KG1 (cell line): ENCODE results near the gene EHMT1.

Source experiments
- DNase-seq: peaks from one replicate; lab custom pipeline; 2025; lab: John Stamatoyannopoulos, UW

Gene EHMT1

GRCh38 chr9:137674307-137674975, 55.6 kb downstream of the EHMT1 start:
- no peak for DNase-seq

GRCh38 chr9:137674976-137675320, 56.1 kb downstream of the EHMT1 start:
- no peak for DNase-seq

DNA sequence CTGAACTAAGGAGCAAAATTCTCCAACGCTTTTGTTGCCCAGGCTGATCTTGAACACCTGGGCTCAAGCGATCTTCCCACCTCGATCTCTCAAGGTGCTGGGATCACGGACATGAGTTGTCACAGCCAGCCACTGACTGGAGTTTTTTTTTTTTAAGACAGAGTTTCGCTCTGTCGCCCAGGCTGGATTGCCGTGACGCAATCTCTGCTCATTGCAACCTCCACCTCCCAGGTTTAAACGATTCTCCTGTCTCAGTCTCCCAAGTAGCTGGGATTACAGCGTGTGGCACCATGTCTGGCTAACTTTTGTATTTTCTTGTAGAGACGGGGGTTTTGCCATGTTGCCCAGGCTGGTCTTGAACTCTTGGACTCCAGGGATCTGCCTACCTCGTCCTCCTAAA, 58.2 kb downstream of the EHMT1 start:
- DNase-seq: no peak

DNA sequence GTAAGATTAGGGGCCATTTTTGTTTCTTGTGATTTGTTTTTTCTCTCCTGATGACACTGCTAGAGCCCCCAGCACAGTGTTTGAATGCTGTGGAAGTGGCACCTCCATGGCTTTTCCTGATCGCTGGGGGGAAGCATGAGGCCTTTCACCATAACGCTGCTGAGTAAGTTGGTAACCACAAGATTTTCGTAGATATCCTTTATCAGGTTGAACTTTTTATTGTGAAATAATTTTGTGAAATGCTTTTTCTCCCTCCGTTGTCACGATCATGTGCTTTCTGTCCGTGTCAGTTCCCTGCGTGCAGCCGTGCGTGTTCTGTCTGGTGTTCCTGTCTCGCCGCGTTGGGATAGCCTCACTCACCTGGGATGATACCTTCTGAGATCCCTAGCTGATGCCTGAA, 59.4 kb downstream of the EHMT1 start:
- DNase-seq: no peak

- no peak for DNase-seq
Observed at GRCh38 chr9:137679249-137679648, 60.4 kb downstream of the EHMT1 start.

- no peak for DNase-seq
Observed at GRCh38 chr9:137679695-137680305, 61.0 kb downstream of the EHMT1 start.

- DNase-seq: no peak
Observed at GRCh38 chr9:137680444-137681358, 61.9 kb downstream of the EHMT1 start.

DNA sequence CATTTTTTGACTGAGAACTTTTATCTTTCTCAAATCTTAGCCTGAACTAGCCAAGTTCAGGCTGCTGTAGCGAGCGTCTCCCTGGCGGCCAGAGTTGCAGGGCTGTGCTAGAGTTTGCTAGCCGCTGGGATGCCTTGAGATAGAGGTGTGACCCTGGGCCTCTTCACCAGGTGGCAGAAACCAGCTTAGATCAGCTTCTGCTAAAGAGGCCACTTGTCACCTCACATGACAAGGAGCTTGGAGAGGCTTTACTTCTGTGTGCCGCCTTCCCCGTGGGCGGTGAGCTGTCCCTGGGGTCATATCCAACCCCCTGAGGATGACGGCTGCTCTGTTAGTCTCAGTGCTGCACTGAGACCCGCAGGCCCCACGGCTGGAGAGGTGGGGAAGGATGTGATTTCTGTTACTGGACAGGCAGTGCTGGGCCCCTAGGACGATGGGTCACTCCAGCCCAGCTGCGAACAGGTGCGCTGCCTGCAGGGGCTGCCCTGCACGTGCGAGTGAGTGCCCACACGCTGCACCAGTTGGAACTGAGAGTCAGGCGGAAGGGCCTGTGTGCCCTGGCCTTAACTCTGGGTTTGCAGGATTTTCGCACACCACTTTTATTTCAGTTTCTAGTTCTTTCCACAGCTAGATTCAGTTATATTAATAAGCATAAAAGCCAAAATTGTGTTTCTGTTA, 63.8 kb downstream of the EHMT1 start:
- no peak for DNase-seq

DNA sequence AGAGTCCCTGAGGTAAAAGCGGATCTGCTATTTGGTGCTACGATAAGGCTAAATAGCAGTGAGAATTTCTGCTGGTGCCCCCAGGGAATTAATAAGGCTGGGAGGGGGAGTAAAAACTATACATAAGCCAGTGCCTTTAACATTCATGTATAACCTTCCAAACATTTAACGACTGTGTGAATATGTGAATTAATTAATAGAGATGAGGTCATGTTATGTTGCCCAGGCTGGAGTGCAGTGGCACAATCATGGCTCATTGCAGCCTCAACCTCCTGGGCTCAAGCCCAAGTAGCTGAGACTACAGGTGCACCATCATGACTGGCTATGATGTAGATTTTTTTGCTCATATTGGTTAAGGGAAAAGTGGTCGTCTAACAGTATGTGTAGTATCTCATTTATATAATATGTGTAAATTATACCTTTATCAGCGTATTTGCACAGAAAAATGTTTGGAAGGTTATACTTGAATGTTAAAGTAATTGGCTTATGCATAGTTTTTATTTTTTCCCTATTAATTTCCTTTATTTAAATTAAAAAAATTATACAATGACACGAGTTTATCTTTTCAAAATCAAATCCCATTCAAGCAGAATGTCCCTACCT, 64.6 kb downstream of the EHMT1 start:
- no peak for DNase-seq

DNA sequence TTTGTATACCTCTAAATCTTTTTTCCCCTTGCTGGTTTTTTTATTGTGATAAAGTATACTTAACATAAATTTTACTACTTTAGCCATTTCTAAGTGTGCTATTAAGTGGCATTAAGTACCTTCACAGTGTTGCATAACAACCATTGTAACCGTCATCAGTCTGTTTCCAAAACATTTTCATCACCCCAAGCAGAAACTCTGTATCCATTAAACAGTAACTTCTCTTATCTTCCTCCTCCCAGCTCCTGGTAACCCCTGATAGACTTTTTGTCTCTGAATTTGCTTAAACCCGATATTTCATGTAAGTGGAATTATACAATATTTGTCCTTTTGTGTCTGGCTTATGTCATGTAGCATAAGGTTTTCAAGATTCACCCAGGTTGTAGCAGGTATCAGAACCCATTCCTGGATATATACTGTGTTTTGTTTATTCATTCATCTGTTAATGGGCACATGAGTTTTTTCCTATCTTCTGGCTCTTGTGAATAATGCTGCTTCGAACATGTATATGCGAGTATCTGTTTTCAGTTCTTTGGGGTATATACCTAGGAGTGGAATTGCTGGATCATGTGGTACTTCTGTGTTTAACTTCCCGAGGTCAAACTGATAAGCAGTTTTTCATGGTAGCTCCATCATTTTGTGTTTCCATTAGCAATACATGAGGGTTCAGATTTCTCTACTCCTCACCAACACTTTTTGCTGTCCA, 66.4 kb downstream of the EHMT1 start:
- no peak for DNase-seq

DNA sequence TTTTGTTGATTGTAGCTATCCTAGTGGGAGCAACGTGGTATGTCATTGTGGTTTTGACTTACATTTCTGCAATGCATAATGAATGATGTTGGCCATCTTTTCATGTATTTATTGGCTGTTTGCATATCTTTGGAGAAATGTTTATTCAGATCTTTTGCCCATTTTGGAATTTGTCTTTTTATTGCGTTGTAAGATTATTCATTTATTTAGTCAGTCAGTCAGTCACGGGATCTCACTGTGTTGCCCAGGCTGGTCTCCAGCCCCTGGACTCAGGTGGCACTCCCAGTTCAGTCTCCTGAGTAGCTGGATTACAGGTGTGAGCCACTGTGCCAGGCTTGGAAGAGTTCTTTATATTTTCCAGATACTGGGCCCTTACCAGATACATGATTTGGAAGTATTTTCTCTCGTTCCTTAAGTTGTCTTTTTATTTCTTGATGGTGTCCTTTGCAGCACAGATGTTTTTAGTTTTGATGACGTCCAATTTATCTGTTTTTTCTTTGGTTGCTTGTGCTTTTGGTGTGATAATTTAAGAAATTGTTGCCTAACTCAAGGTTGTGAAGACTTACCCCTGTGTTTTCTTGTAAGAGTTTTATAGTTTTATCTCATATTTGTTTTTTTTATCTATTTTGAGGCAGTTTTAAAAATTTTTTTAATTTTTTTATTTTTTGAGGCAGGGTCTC, 67.1 kb downstream of the EHMT1 start:
- no peak for DNase-seq

- DNase-seq: no peak
Observed at GRCh38 chr9:137688261-137688660, 69.5 kb downstream of the EHMT1 start.

DNA sequence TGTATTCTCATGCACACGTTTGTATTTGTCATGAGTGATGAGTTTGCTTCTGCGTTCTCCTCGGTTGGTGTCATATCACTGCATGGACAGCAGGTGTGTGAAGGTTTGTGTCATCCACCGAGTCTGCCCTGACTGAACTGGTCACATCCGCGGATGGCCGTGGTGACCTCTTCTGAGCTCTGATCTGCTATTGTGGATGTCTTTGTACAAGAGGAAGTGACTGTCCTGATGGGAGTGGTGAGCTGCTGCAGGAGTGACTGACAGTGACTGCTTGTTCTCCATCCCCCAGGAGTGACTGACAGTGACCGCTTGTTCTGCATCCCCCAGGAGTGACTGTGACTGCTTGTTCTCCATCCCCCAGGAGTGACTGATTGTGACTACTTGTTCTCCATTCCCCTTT, 69.9 kb downstream of the EHMT1 start:
- DNase-seq: no peak

GRCh38 chr9:137689745-137690529, 71.1 kb downstream of the EHMT1 start:
- DNase-seq: no peak

DNA sequence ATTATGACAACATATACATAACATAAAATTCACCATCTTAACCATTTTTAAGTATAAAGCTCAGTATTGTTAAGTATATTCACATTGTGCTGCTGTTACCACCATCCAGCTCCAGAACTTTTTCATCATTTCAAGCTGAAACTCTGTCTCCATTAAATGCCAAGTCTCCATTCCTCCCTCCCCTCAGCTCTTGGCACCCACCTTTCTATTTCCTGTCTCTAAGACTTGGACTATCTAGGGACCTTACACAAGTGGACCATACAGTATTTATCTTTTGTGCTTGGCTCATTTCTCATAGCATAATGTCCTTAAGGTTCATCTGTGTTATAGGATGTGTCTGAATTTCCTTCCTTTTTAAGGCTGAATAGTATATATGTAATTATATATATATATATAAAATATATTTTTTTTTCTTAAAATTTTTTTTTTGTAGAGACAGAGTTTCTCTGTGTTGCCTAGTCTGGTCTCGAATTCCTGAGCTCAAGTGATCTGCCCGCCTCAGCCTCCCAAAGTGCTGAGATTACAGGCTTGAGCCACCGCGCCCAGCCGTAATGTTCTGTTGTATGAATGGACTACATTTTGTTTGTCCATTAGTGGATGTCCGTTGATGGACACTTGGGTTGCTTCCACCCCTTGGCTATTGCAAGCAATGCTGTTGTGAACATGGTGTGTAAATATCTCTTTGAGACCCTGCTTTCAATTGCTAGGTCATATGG, 72.3 kb downstream of the EHMT1 start:
- DNase-seq: no peak

GRCh38 chr9:137691646-137692351, 73.0 kb downstream of the EHMT1 start:
- peak; percentile 15 for DNase-seq

GRCh38 chr9:137694236-137694959, 75.6 kb downstream of the EHMT1 start:
- DNase-seq: no peak
